Stimulated activated CD8-positive, alpha-beta memory T cell treated with anti-CD3 and anti-CD28 coated beads, Interleukin-4, amount 100 ng/mL, for 48 hours (primary cell): ENCODE data around the gene TXNDC5.
"Not testable (repeated sequence)": the region's sequence is repeated elsewhere in the genome, so short reads cannot be mapped to it uniquely, and the experiment has no call there.

ENCODE experiments used
- DNase-seq: peaks from one replicate; pipeline ENCODE4 v3.0.0-alpha.2; 2020

Gene TXNDC5

DNA sequence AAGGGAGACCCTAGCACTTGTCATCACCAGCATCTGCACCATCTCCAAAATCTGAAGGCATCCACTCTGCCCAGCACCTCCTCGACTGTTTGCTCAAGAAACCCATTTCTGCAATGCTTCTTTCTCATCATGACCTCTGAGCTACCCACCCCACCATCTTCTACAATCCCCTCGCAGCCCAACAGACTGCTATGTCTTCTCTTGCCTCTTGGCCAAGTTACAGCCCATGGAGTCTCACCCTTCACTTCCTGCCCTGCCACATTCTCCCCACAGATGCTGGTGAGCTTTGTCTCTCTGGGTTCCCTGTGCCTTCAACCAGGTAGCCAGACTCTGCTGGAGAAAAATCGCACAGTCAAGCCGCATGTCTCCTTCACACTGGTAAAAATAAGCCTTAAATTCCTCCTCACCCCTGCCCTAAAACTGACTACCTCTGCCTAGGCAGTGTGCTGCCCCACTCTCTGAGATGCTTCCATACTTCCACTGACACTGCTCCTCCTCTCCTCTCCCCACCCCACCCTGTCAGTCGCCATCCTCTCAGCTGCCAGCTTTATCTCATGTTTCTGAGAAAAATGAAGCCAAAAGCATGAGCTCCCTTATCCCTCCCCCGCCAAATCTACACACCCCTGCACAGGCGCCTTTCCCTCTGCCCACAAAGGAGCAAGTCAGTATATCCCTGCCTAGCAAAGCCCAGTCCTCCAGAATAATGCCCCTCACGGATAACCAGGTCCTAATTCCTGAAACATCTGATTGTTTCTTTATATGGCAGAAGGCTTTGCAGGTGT lies 2.3 kb upstream of the TXNDC5 start:
- DNase-seq = no peak

DNA sequence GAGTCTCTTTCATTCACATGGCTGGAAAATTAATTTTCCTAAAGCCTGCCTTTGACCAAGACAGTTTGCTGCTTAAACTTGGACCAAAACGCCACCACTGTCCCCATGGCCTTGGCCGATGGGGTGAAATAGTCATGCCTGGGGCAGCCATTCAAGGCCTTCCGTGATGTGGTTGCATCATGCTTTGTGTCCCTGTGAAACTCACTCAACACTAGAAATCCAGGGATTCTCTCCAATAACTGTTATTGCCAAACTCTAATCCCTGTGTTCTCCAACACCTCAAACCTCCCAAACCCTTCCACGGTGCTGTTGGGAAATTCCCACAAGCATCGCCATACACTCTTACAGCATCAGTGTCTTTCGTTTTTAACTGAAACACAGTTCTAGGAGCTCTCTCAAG lies 1.4 kb upstream of the TXNDC5 start:
- DNase-seq = no peak

DNA sequence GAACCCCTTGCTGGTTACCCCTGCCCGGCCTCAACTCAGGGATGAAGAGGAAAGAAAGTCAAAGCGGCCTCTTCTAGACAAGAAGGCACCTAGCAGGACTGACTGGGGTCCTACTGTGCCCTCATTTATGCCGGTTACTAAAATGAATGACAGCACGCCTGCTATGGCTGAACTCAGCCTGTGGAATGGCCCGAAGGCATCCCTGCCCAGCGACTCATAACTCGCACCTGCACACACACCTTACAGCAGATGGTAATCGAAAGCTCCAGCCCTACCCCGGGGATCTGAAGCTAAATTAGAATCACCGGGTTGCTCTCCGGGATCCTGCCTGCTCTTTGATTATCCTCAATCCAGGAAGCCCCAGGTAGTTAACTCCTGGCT lies 747 bp upstream of the TXNDC5 start:
- no peak for DNase-seq

DNA sequence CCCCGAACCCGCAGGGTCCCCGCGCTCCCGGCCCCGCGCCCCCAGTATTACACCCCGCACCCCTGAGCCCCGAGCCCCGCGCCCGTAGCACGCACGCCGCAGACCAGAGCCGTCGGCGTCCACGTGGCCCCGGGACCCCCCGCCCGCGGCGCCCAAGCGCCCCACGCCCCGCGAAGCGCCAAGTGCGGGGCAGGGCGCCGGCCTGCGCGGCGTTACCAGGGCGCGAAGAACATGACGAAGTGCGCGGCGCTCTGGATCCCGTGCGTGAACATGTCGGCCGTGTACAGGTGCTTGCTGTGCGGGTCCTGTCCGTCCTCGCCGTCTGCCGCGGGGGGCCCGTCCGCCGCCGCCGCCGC lies 312 bp downstream of the TXNDC5 start:
- DNase-seq = no peak

DNA sequence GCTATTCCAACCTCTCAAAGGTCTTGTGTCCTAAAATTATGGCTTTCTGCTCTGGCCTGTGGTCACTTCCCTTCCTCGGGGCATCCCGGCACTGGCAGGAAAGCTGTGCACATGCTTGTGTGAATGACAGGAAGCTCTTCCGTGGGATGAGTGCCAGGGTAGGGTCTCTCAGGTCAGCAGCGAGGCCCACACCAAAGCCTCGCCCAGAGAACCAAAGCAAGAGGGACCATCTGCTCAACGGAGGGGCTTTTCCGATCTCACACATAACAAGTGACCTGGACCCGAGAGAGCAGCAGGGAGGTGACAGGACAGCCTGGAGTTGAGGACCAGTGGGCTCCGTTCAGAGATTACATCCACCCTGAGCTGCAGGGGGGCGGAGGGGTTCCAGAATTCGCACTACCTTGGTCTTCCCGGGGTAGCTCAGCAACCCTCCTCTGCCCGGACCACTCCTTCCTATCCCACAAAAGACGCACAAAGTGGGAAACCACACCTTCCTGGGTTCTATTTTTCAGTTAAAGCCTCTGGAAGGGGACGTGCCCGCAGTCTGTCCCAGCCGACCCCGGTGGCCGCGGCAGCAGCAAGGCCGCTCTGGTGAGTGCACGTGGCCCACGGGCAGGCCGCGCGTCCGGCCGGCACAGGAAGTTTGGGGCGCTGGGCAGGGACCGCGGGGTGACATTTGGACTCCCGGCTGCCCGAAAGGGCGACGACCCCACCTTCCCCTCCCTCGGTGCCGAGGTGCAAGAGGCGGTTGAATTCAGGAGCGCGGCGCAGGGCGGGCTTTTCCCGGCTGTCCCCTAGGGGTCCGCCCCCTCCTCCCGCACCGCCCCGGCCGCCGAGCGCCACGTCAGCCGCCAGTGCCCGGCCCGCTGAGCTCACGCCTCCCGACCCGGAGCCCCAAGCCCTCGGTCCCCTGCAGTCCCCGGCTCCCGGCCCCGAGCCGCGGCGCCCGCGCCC lies 988 bp downstream of the TXNDC5 start:
- peak; percentile 72 for DNase-seq

DNA sequence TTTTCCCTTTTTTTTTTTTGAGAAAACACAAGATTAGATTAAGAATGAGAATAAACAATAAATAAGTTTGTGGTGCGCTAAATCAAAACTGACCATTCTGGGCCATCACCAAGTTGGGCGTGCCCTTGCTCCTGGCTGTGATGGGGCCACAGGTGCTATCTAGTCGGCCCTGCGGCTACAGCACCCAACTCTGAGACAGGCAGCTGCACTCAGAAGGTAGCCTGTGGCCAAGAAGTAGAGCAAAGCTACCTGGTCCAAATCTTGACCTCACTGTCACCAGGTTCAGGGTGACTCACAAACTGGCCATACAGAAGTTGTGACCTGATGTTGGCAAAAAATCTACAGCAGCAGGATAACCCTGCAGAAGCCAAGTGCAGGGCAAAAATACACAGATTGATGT lies 3.4 kb downstream of the TXNDC5 start:
- no peak for DNase-seq

DNA sequence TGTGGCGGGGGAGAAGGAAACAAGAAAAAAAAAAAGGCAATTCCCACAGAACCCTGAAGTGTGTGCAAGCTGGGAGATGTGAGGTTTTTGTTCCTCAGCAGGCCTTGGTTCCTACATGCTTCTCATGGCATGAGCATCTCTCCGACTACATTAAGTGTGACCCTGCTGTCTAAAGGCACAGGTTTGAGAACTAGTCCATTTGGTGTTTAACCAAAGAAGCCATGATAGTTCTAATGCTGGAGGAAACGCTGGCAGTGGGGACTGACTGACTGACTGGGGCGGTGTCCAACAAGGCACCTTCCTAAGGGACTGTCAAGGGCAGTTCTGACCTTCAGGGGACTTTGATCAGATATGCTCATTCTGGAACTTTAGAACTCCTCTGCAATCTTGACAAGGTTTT lies 3.8 kb downstream of the TXNDC5 start:
- DNase-seq = no peak

DNA sequence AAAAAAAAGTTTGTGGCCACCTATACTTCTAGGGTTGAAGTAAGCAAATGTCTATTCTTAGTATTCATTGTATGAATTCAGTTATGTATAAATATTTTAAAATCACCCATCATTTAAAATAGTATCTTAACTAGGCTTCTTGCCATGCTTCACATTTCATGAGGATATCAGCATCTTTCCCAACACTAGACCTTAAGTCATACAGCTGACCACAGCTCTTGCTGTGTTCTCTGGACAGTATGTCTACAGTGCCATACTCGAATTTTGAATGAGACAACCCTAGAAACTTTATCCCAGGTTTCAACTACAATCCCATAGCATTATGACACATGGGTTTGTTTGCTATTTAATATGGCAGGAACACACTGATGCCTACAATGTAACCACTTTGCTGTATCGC lies 5.2 kb downstream of the TXNDC5 start:
- DNase-seq = no peak

DNA sequence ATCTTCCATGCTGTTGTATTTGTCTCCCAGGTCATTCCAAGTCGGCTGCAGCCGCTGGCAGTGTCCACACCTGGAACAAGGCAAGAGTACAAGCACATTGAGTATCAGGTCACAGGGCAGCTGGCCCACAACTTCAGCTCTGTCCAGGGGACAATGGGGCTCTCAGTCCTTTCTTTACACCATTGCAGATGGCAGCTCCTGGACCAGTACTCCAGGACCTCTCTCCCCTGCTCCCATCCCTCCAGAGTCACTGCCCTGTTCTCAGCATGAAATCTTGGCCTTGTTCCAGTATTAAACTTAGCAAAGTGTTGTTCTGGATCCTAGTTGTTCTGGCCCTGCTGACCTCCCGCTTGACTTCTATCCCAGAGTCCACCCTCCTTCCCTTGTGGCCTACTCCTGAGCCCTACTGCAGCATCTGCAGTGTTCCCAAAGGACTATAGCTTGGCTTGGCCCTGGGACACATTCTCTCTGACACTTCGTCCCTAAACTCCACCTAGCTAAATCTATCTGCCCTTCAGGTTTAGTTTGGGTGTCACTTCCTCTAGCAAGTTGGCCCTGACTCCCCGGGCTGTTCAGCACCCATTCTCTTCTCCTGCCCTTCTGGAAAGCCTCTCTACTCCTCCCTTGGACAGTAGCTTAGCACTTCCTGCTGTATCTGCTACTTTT lies 5.8 kb downstream of the TXNDC5 start:
- no peak for DNase-seq

DNA sequence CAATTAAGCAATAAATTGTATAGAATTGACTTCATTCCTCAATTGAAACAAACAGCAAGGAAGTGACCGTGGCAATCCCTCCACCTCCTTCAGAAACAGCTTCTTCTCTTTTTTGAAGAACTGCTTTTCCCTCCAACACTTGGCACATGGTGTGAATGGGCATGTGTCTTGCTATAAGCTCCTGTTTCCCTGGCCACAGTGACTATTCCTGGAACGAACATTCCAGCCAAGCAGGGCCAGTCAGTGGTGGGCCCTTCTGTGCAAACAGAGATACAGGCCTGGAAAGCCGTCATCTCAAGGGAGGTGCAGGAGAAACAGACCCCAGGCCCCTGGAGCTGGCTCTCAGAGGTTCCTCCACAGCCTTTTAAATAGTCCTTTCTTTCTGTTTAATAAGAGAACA lies 6.9 kb downstream of the TXNDC5 start:
- DNase-seq = no peak

DNA sequence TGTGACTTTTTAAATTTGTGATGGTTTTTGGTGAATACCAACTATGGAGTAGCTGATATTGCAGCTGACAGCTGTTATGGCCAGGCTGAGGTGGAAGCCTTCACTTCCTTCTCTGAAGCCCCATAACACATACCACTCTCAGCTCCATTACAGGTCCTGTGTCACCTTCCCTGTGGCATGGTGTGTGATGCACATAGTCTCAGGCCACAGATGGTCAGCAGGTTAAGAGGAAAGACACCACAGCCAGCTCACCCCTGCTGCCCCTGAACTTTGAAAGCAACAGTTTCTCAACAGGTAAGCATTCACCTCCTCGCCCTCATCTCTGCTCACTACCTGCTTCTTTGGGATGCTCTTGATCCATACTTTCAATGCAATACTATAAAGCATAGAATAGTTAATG lies 7.7 kb downstream of the TXNDC5 start:
- no peak for DNase-seq

DNA sequence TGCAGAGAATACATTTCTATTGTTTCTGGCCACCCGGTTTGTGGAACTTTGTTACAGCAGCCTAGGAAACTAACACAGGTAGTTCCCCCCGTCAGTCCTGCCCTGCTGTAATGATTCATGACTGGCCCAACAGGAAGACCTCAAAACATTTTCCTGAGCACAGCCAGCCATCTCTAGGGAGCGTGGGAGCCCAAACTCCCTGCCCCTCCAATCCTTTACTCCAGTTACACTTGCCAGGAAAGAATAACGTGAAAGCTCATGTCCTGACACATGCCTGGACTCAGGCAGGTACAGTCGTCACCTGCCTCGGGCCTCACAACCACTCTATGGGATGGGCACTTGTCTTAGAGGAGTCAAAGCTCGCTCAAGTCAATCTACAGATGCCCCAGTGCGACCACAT lies 8.4 kb downstream of the TXNDC5 start:
- no peak for DNase-seq

DNA sequence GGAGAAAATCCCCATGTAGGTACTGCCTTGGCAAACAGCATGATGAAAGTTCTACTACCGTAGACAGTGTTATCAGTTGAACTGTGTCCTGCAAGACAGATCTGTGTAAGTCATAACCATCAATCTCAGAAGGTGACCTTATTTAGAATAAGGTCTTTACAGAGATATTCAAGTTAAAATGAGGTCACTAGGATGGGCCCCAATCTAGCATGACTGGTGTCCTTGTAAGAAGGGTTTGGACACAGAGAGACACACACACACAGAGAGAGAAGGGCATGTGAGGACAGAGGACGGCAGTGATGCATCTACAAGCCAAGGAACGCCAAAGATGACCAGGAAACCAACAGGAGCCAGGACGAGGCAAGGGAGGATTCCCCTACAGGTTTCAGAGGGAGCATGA lies 8.8 kb downstream of the TXNDC5 start:
- DNase-seq = no peak

DNA sequence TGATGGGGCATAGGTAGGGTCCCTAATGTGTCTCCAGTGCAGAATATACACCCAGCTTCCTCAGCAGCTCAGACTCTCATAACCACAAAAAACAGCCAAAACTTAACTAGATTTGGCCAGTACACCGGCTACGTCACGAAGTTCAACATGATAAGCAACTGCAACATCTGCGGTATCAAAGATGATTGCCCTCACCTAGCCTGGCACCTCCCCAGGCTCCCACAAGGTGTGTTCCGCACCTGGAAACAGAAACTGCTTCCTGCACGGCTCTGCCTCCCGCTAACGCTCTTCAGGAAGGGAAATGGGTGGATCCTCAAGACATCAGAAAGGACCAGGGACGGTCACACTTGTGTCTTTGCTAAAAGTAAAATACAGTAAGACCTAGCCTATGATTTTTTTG lies 9.5 kb downstream of the TXNDC5 start:
- no peak for DNase-seq

DNA sequence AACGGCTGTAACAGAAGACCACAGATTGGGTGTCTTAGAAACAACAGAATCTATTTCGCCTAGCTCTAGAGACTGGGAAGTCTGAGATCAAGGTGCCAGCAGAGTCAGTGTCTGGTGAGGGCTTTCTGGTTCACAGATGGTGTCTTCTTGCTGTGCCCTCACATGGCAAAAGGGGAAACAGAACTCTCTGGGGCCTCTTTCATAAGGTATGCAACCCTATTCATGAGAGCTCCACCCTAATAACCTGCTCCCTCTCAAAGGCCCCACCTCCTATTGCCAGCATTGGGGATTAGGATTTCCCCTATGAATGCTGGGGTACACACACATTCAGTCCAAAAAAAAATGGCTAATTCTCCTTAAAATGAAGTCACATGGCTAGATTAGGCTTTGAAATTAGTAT lies 10.0 kb downstream of the TXNDC5 start:
- DNase-seq = no peak

DNA sequence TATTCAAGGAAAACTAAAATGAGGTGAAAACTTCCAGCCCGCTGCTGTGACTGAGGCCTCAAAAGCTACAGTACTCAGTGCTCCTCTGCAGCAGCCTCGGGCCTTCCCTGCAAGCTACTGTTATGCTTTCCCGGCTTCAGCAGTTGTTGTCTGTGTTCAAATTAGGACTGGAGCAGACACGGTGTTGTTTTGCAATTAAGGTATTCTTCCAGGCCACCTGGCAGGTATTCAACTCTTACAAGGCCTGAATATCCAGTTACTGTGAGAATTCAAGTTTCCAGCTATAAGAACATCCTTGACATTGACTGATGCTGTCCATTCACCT lies 10.7 kb downstream of the TXNDC5 start:
- no peak for DNase-seq

DNA sequence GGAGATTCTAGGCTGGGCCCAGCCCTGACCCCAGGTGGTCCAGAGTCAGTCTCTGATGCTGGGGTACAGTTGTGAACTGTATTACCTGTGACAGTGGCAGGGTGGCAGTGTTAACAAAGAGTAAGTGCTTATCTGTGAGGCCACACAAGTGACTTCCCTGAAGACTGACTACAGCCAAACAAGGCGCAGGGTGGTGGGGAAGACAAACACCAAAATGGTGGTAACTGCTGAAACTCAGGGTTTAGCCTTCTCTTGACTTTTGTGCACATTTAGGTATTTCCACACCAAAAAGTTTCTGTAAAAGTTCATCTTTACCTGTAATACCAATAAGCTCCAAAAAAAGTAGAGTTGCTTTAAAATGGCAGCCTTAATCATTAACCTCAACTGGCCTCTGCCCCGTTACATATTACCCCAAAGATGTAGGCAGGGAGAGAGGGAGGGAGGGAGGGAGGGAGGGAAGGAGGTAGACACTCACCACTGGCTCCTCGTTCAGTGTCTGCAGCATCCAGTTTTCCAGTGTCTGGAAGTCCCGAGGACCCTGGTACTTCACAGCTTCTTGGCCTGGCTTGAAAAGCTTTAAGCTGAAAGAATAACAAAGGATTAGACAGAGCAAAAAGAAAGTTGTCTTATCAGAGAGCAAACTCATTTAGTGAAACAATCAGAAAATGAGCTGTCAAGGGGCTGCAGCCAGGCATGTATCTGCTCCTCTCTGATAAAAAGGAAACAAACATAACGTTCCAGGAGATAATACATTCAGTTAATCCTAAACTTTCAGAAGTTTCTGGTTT lies 11.3 kb downstream of the TXNDC5 start:
- DNase-seq = no peak

DNA sequence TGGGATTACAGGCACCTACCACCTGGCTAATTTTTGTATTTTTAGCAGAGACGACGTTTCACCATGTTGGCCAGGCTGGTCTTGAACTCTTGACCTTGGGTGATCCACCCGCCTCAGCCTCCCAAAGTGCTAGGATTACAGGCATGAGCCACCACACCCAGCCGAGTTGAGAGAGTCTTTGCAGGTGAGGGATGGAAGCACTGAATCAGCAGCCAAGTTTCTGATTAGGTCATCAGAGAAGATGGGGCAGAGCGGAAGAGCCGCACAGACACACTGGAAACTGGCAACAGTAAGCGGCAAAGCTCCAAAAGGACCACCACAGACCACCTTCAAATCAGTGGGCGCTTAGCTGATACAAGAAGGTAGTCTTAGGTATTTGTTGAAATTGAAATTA lies 12.4 kb downstream of the TXNDC5 start:
- DNase-seq = not testable (repeated sequence)

DNA sequence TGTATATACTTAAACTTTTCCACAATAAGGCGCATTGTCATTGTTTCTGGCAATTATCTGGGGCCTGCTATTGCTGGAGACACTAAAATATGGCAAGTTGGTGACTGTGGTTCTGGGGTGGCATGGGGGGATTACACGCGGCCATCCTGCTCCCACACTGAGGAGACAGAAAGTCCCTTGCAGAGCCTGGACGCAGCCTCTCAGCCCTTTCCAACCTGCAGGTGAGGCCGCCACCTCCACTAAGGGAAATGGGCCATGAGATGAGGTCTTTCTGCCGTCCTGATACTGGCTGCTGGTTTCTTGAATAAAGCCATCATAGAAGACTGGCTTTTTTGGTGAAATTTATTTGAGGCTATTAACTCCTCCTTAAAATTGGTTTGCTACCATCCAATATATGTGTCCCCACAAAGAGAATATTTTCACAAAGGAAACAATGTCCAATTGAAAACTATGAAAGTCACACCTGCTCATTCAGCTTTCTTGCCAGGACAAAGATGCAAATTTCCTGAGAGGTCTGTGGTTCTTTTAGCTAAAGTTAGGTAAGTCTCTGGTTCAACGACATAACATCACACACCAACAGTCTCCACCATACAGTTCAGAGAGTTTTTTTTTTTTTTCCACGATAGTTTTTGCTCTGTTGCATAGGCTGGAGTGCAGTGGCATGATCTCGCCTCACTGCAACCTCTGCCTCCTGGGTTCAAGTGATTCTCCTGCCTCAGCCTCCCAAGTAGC lies 13.0 kb downstream of the TXNDC5 start:
- DNase-seq = no peak

DNA sequence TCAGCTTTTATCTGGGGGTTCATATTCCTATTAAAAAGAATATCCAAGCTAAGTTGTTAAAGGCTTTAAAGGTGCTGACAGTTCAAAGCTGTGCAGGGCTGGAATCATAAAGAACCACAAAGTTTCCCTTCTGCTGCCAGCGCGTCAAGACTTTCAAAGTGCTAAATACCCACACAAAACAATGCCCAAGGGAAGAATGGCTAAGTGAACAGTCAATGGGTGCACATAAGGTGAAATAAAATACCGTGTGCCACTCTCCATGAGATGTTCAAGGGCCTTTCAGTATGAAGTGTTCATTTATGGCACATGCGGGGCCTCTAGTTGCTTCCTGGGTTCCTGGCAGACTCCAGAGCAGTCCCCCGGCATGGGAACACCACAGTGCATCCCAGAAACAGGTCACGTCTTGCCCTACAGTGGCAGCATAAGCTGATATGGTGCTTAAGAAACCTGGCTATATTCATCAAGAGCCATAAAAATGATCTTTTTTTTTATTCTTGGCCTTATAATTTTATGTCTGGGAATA lies 14.1 kb downstream of the TXNDC5 start:
- DNase-seq = no peak

DNA sequence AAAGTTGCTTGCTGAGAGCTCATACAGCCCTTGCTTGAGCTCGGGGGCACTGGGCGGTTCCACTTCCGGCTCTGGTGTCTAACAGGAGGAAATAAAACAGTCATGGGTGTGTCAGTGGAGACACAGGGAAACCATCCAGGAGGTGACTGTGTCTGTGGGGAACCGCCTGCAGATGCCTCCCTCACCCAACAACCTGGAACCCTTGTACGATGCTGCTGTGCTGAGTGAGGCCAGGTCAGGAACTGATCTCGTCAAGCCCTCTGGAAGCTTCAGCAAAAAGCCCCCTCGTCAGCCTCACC lies 15.5 kb downstream of the TXNDC5 start:
- no peak for DNase-seq
